GM18499 (cell line): ENCODE data around the gene NEDD1.

Source experiments
- ATAC-seq: cut with Tn5 transposase; IDR thresholded peaks from one replicate; pipeline ENCODE4 v1.9.1; 2021; ENCODE audit warnings: moderate number of reproducible peaks; ENCODE audit not compliant: insufficient read depth, unreplicated experiment

The NEDD1 gene

DNA sequence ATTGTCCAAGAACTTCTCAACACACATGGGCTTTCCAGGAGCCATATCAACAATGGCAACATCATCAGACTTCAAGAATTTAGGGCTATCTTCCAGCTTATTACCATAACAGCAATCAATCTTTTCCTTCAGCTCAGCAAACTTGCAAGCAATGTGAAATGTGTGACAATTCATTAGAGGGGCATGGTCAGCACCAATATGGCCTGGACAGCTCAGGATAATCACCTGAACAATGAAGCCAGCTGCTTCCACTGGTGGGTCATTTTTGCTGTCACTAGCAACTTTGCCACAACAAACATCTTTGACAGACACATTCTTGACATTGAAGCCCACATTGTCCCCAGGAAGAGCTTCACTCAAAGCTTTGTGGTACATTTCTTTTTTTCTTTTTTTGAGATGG is 5.9 kb upstream of the NEDD1 start:
- no peak for ATAC-seq

GRCh38 chr12:96902076-96902475 is 5.0 kb upstream of the NEDD1 start:
- no peak for ATAC-seq

DNA sequence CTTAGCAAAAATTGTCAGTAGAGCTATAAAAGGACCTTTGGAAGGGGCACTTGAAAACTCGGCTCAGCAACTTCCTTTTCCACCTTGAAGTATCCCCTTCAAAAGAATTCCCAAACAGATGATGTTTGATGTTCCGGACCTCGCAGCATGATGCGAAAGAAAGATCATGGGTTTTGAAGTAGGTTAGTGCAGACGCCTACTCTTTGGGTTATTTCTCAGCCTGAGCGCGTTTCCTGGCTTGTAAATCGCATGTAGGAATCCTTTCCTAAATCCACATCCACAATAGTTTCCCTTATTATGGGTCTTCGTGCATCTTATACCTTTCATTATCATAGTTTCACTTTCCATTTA is 584 bp upstream of the NEDD1 start:
- no peak for ATAC-seq

DNA sequence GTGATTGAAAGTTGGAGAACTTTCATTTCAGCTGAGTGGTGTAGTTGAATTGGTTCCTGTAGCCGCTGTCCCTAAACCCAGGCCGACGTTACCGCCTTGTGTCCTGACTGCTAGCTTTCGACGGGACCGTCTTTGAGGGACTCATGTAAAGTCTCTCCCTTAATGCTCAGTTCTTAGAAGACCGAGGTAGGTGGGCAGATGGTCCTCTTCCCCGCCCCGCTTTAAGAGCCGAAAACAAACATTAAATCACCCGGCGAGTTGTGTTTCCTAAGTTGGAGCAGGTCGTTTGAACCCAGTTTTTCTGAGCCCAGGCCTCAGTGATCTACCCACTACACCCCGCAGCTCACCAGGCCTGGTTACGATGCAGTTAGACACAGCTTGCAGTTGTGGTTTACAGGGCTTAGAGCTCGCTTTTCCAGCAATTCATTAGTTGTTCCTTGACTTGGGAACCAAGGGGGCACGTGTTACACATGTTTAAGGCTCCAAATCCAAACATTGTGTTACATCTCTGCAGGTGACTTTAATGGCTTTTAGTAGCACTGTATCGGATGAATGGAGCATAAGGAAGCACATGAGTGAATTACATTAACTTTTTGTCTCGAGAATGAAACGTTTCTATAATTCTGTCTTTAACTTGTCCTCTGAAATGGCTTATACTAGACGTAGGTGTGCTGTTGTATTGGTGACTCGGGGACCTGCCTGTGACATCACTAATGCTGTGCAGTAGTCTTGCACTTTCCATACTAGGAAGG is 790 bp downstream of the NEDD1 start:
- ATAC-seq, result peak; percentile 11

DNA sequence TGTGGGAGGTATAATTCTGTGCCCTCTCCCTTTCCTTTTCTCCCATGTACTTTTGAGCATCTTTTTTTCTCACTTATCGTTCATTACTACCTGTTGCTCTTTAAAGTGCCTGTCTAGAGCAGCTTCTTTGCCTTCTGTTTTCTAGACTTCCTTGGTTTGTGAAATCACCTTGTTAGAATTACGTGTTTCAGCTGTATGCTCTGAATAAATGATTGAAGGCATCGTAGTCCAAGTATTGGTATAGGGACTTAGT is 1.3 kb downstream of the NEDD1 start:
- ATAC-seq, result no peak

- ATAC-seq, result no peak
These were observed 5.2 kb downstream of the NEDD1 start for GRCh38 chr12:96912261-96912660.

DNA sequence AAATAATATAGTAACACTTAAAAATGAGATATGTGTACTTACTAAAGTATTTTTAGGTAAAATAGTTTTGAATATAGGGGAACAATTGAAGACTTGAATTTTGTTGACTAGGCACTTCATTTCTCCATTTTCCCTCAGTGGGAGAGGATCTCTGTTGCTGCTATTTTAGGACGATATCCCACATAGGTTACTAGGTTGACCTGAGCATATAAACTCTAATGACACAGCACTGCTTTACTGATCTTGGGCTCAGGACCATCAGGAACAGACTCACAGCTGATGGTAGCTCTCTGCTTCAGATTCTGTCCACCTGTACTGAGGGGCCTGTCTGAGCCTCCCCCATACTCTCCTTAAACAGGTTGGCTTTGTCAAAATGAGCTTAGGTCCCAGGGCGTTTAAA is 5.9 kb downstream of the NEDD1 start:
- no peak for ATAC-seq

GRCh38 chr12:96919510-96920210 is 12.6 kb downstream of the NEDD1 start:
- ATAC-seq, result no peak

- ATAC-seq, result no peak
These were observed 41.7 kb downstream of the NEDD1 start for GRCh38 chr12:96948782-96949181.

- ATAC-seq, result no peak
These were observed 72.5 kb downstream of the NEDD1 start for GRCh38 chr12:96979532-96979931.

DNA sequence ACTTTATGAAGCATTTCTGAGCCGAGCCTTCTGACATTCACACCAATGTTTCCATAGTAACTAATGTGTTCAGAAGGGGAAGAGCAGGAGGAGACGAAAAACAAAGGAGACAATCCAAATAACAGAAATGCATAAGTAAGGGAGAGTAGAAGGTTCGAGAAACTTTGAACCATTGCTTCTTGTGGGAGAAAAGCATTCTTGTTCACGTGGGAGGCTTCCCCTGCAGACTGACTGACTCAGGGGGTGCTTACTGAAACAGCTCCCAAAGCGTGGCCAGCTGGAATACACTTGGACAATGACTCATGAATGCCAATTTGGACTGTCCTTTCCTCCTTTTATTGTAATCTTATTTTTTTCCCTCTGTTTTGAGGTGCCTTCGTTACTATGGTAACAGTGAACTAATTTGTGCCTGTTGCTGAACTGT is 73.9 kb downstream of the NEDD1 start:
- ATAC-seq, result no peak

- ATAC-seq, result no peak
These were observed 74.9 kb downstream of the NEDD1 start for GRCh38 chr12:96981911-96982310.

DNA sequence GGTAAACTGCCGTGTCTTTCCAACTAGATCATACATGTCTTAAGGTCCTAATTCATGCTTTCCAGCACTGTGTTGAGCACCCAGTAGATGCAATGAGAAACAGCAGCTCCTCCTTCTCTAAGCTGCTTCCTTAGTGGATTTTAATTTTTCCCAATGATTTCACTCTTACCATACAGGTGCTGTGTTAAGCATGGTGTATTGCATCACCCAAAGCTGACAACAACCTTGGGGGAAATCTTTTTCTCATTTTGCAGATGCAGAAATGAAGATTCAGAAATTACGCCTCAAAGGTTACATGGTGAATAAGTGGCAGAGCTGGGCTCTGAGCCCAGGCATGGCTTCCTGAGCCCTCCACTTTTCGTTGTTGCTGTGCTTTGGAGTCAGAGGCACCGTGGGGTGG is 75.6 kb downstream of the NEDD1 start:
- ATAC-seq, result no peak

DNA sequence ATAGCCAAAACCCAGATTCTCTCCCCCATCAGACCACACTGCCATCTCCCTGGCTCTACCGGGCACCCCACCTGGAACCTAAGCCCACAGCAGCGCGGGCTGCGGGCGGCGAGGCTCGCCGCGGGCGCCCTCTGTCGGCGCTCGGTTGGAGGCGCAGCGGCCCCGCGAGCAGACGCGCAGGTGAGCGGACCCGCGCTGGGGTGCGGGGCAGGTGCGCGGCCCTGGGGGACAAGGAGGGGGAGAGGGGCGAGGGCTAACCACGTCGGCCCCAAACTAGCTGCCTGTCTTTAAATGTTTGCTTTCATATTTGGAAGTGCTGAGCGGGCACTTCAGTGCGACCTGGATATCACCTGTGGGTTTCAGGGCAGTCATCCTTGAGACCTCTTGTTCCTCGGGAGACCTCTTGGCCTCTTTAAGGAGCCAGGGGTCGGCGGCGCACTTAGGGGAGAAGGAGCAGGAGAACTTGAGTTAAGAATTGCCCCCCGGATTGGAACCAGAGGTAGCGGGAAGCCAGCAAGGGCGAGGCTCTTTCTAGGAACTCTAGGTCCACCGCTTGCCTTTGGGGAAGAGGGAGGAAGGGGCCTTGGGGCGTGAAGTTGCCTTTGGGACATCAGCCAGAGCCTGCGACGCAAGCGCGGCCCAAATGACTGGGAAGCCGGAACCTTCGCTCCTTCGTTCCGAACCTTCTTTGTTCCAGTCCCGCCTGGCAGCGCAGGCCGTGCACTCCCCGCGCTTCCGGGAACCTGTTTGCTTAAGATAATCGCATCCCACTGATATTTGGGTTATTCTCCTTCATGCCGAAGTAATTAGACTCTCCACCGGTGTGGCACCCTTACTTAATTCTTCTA is 78.7 kb downstream of the NEDD1 start:
- no peak for ATAC-seq

DNA sequence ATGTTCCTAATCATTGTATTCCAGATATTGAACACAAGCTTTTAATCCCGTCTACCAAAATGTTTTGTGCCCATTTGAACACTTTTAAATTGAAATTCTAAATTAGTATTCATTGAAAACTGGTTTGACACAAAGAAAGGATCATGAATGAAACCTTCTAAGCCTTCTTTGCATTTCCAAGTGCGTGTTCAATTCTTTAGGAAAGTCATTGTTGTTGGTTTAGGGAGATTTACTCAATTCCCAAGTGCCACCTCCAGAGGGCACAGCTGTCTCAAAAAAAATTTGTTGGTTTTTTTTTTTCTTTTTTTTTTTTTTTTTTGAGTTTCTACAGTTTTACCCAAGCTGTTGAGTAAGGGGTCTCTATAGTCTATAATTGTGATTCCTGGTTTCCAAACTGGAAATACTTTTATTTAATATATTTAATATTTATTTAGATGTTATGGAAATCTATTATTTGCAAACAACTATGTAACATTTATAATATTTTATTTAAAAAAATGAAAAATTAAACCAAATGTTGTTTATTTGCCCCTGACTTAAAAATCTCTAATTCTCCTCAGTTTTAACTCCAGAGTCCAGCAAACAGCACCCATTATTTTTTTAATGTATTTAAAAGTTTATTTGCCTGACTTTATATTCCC is 79.9 kb downstream of the NEDD1 start:
- ATAC-seq, result no peak

DNA sequence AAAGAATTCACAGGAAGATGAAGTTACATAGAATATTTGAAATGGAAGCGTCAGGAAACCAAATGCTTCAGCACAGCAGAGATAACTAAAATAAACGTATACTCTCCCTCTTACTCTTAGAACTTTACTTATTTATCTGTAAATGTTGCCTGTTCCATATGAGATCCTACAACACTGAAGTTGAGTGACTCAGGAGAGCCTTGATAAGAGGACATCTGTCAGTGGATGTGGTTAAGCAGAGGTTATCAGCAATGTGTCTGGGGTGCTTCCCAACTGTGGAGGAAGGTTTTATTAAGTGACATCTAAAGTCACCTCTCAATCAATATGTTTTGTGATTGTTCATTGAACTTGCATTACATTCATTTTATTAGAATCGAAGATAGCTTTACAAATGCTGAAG is 81.9 kb downstream of the NEDD1 start:
- ATAC-seq, result no peak

GRCh38 chr12:96989916-96990315 is 82.9 kb downstream of the NEDD1 start:
- ATAC-seq, result no peak

- ATAC-seq, result no peak
These were observed 87.8 kb downstream of the NEDD1 start for GRCh38 chr12:96994900-96995299.

DNA sequence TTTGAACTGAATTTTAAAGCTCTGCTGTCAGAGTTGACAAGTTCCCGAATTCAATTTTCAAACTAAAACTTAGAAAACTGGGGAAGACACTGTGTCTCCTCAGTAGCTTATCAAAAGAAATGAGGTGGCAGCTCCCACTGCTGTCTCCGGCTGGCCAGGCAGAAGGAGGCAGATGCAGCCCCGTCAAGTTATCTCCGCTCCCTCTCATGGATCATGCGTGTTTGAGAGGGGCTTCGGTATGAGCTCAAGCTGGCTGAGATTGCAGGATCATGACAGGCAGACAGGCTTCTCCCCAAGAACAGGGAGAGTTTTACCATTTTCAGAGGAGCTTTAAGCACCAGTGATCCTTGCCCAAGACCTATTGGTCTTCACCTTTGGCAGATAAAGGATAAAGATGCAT is 88.8 kb downstream of the NEDD1 start:
- no peak for ATAC-seq

GRCh38 chr12:96997797-96998484 is 90.9 kb downstream of the NEDD1 start:
- ATAC-seq, result no peak
